Measurements from ENCODE around the gene UQCC3.

The UQCC3 gene

GRCh38 chr11:62710001-62710345 lies 38.5 kb downstream of the UQCC3 start:
- no peak for TF ChIP-seq FOXP2 (optimal IDR thresholded peaks at IDR 0.05; ENCODE audit: control extremely low read depth, extremely low read length, insufficient read depth)
- no peak for TF ChIP-seq POLR2AphosphoS5 (IDR thresholded peaks at IDR 0.05; ENCODE audit: borderline replicate concordance, low read depth, low read length)
- no peak for TF ChIP-seq EZH2 (IDR thresholded peaks at IDR 0.05)
- Histone ChIP-seq H3K9ac (ENCODE audit: insufficient read length) (peak overlapping the region; percentile 61), H3K9me3 (ENCODE audit: low read depth, low read length) (no peaks in the 10 kb centered on the region), H3K4me3 (peak overlapping the region; percentile 59), H3K27ac (peak overlapping the region; percentile 92), H3K36me3 (ENCODE audit: insufficient read depth, low read length) (peaks cover 61% of the 10 kb centered on the region)
- DNase-seq (ENCODE audit: low read depth, low spot score): no peak

DNA sequence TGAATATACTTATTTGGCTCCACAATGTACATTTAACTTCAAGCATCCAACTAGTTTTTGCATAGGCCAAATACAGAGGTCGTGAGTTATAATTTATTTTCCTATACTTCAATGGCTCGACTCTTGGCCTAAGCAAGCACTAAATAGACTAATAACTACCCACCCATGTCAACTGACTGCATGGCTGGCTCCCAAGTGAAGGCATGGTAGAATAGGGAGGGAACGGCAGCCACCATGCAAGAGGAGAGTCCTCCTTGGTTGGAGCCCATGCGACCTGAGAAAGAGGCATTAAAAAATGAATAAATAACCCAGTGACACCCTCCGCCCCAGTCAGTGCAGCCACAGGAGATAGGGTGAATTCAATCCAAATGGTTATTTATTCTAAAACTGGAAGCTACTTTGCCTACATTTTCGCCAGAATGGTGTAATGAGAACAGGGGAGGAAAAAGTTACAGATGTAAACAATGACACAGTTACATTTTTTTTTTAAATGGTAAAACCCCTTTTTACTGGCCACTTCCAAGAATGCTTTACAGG lies 40.9 kb downstream of the UQCC3 start:
- DNase-seq (ENCODE audit: low read depth, low spot score): no peak
- Histone ChIP-seq H3K4me3 (no peak overlapping the region), H3K27ac (peak overlapping the region; percentile 70; the same call in 1 of the 2 replicates), H3K9me3 (ENCODE audit: low read depth, low read length) (no peaks in the 10 kb centered on the region), H3K36me3 (ENCODE audit: insufficient read depth, low read length) (peaks cover 81% of the 10 kb centered on the region), H3K9ac (ENCODE audit: insufficient read length) (no peak overlapping the region)
- no peak for TF ChIP-seq EZH2 (IDR thresholded peaks at IDR 0.05)
- no peak for TF ChIP-seq POLR2AphosphoS5 (IDR thresholded peaks at IDR 0.05; ENCODE audit: borderline replicate concordance, low read depth, low read length)
- TF ChIP-seq FOXP2 (optimal IDR thresholded peaks at IDR 0.05; ENCODE audit: control extremely low read depth, extremely low read length, insufficient read depth): no peak

GRCh38 chr11:62712861-62713260 lies 41.4 kb downstream of the UQCC3 start:
- no peak overlapping the region for H3K4me3 ChIP-seq
- no peak for DNase-seq (ENCODE audit: low read depth, low spot score)
- peaks cover 82% of the 10 kb centered on the region for H3K36me3 ChIP-seq (ENCODE audit: insufficient read depth, low read length)
- no peak overlapping the region for H3K9ac ChIP-seq (ENCODE audit: insufficient read length)
- H3K27ac ChIP-seq: peak overlapping the region; percentile 70; the same call in 1 of the 2 replicates
- no peaks in the 10 kb centered on the region for H3K9me3 ChIP-seq (ENCODE audit: low read depth, low read length)
- TF ChIP-seq POLR2AphosphoS5 (IDR thresholded peaks at IDR 0.05; ENCODE audit: borderline replicate concordance, low read depth, low read length): no peak
- TF ChIP-seq FOXP2 (optimal IDR thresholded peaks at IDR 0.05; ENCODE audit: control extremely low read depth, extremely low read length, insufficient read depth): no peak
- TF ChIP-seq EZH2 (IDR thresholded peaks at IDR 0.05): no peak

- Histone ChIP-seq H3K9me3 (ENCODE audit: low read depth, low read length) (no peaks in the 10 kb centered on the region), H3K9ac (ENCODE audit: insufficient read length) (no peak overlapping the region), H3K4me3 (no peak overlapping the region), H3K36me3 (ENCODE audit: insufficient read depth, low read length) (peaks cover 86% of the 10 kb centered on the region), H3K27ac (peak overlapping the region; percentile 70)
- TF ChIP-seq POLR2AphosphoS5 (IDR thresholded peaks at IDR 0.05; ENCODE audit: borderline replicate concordance, low read depth, low read length) (no peak), FOXP2 (optimal IDR thresholded peaks at IDR 0.05; ENCODE audit: control extremely low read depth, extremely low read length, insufficient read depth) (no peak), EZH2 (IDR thresholded peaks at IDR 0.05) (no peak)
- DNase-seq (ENCODE audit: low read depth, low spot score): no peak
Observed at GRCh38 chr11:62713343-62713742, 41.9 kb downstream of the UQCC3 start.

DNA sequence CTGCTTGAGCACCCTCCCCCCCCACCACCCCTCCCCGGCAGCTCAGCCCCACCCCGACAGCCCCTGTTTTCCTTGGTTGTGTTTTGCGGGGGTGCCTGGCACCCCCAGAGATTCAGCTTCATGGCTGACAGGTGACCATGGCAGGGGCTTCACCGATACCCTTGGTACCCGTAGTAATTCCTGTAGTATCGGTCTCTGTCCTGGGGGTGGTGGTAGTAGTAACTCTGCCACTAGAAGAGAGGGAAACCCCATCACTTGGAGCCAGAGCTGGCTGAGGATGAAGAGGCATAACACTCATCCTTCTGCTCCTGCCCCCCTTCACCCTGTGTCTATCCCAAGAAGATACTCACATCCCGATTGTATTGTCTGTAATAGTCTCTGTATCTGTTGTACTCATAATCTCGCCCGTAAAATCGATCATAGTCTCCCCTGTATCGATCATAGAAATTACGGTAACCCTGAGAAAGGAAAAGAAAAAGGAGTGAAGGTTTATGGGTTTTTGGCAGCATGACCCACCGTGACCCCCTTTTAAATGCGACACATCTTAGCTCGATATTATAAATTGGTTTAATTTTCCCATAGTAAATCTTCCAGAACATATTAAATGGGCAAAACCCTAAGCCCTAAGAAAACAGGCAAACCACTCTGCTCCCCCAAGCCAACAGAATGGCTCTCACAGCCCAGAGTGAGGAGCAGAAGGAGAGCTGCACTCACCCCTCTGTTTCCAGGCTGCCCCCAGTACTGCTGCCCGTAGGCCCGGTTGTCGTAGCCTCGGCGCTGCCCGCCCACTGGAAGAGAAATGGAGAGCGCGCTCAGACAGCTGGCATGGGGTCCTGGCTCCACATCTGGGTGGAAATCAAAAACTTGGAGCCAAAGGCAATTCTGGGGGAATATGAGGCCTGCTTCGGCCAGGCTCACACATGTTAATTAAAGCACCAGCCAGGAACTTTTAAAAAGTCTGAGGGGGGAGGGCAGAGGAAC lies 44.0 kb downstream of the UQCC3 start:
- Histone ChIP-seq H3K9me3 (ENCODE audit: low read depth, low read length) (no peaks in the 10 kb centered on the region), H3K9ac (ENCODE audit: insufficient read length) (peak overlapping the region; percentile 35), H3K27ac (peak overlapping the region; percentile 80), H3K4me3 (no peak overlapping the region), H3K36me3 (ENCODE audit: insufficient read depth, low read length) (peaks cover 95% of the 10 kb centered on the region)
- TF ChIP-seq EZH2 (IDR thresholded peaks at IDR 0.05): no peak
- TF ChIP-seq FOXP2 (optimal IDR thresholded peaks at IDR 0.05; ENCODE audit: control extremely low read depth, extremely low read length, insufficient read depth): no peak
- no peak for TF ChIP-seq POLR2AphosphoS5 (IDR thresholded peaks at IDR 0.05; ENCODE audit: borderline replicate concordance, low read depth, low read length)
- no peak for DNase-seq (ENCODE audit: low read depth, low spot score)

DNA sequence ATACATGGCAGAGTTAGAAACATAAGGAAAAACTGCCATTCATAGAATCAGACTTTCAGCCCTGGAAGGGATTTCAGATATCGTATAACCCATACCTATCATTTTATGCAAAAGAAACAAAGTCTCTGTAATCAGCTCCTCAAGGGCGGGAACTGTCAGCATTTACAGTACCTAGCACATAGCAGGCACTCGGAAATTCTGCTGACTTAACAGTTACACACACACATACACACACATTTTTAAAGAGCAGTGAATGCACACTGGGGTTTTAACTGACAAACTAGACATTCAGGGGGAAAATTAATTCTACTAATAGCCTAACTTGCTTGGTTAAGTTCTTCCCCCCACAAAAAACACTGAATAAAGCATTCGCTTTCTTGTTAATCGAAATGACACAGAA lies 44.7 kb downstream of the UQCC3 start:
- peak overlapping the region; percentile 80 for H3K27ac ChIP-seq

DNA sequence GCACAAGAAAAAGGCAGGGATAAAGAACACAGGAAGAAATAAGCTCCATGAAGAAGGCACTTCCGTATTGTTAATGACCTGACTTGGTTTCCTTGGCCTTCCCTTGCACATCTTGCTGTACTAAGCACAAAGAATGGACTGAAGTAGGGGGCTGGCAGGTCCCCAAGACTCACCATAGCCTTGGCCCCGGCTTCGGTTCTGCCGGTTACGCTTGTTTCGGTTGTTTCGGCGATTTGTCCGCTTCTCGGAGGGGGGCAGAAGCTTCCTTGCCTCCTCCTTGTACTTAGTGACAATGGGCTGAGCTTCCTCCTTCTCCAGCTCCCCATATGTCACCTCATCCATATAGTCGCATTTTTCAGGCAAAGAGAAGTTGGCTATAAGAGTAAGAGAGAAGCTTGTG lies 45.3 kb downstream of the UQCC3 start:
- H3K36me3 ChIP-seq (ENCODE audit: insufficient read depth, low read length): peaks cover 96% of the 10 kb centered on the region
- DNase-seq (ENCODE audit: low read depth, low spot score): no peak

More for the DNA sequence above, 44.7 kb downstream of the UQCC3 start:
- TF ChIP-seq POLR2AphosphoS5 (IDR thresholded peaks at IDR 0.05; ENCODE audit: borderline replicate concordance, low read depth, low read length): no peak
- no peak for TF ChIP-seq FOXP2 (optimal IDR thresholded peaks at IDR 0.05; ENCODE audit: control extremely low read depth, extremely low read length, insufficient read depth)
- TF ChIP-seq EZH2 (IDR thresholded peaks at IDR 0.05): no peak
- peaks cover 95% of the 10 kb centered on the region for H3K36me3 ChIP-seq (ENCODE audit: insufficient read depth, low read length)
- no peaks in the 10 kb centered on the region for H3K9me3 ChIP-seq (ENCODE audit: low read depth, low read length)
- no peak for DNase-seq (ENCODE audit: low read depth, low spot score)
- peak overlapping the region; percentile 10; the same call in 1 of the 2 replicates for H3K4me3 ChIP-seq
- peak overlapping the region; percentile 35 for H3K9ac ChIP-seq (ENCODE audit: insufficient read length)

DNA sequence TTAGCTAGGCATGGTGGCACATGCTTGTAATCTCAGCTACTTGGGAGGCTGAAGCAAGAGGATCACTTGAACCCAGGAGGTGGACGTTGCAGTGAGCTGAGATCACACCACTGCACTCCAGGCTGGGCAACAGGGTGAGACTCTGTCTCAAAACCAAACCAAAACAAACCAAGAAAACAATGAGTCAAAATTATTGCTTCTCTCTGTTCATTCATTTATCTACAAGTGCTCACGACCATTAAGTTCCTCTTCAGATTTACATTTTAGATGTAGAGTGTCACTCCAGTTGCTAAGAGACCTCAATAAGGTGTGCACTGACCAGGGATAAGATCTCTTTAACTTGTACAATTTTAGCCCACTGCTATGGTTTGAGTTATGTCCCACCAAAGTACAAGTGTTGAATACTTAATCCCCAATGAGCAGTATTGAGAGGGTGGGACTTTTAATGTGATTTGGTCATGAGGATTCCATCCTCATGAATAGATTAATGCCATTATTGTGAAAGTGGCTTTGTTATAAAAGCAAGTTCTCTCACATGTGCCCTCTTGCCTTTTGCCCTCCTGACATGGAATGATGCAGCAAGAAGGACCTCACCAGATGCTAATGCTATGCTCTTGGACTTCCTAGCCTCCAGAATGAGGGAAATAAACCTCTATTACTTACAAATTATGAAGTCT lies 48.0 kb downstream of the UQCC3 start:
- Histone ChIP-seq H3K27ac (no peak overlapping the region), H3K9ac (ENCODE audit: insufficient read length) (no peak overlapping the region), H3K36me3 (ENCODE audit: insufficient read depth, low read length) (peaks cover 99% of the 10 kb centered on the region), H3K9me3 (ENCODE audit: low read depth, low read length) (no peaks in the 10 kb centered on the region), H3K4me3 (no peak overlapping the region)
- TF ChIP-seq POLR2AphosphoS5 (IDR thresholded peaks at IDR 0.05; ENCODE audit: borderline replicate concordance, low read depth, low read length) (no peak), EZH2 (IDR thresholded peaks at IDR 0.05) (no peak), FOXP2 (optimal IDR thresholded peaks at IDR 0.05; ENCODE audit: control extremely low read depth, extremely low read length, insufficient read depth) (no peak)
- no peak for DNase-seq (ENCODE audit: low read depth, low spot score)

More for the DNA sequence above, 45.3 kb downstream of the UQCC3 start:
- Histone ChIP-seq H3K4me3 (peak overlapping the region; percentile 10; the same call in 1 of the 2 replicates), H3K9me3 (ENCODE audit: low read depth, low read length) (no peaks in the 10 kb centered on the region), H3K9ac (ENCODE audit: insufficient read length) (peak overlapping the region; percentile 35), H3K27ac (peak overlapping the region; percentile 80)
- no peak for TF ChIP-seq FOXP2 (optimal IDR thresholded peaks at IDR 0.05; ENCODE audit: control extremely low read depth, extremely low read length, insufficient read depth)
- TF ChIP-seq POLR2AphosphoS5 (IDR thresholded peaks at IDR 0.05; ENCODE audit: borderline replicate concordance, low read depth, low read length): no peak
